WTC11 (cell line): ENCODE data around the gene HINT3. TPM values are rescaled to one million over a fixed set of nuclear protein-coding genes. Genes with fewer than 3 reads are reported as not detected.
"Not testable (repeated sequence)": the region's sequence is repeated elsewhere in the genome, so short reads cannot be mapped to it uniquely, and the experiment has no call there.

Experiments used
- ATAC-seq: fragments of 200-7000 bp; cut with Tn5 transposase; 2 replicates; pipeline ENCODE4 v1.10.0; 2021; ENCODE audit warnings: mild to moderate bottlenecking, moderate library complexity
- CTCF ChIA-PET: fragments of 300-600 bp; sonication (Branson Sonifier 250); formaldehyde crosslinking; loops from one replicate; lab custom pipeline; 2021; ENCODE audit warnings: antibody characterized with exemption; lab: Charles Lee
- POLR2A ChIA-PET: fragments of 350-600 bp; sonication (Branson Sonifier 250); formaldehyde crosslinking; loops from one replicate; lab custom pipeline; 2021; ENCODE audit warnings: antibody characterized with exemption; lab: Charles Lee
- DNase-seq: peaks from one replicate; pipeline ENCODE4 v3.0.0; 2021; ENCODE audit warnings: low spot score
- H3K27ac Mint-ChIP-seq: 2 replicates; pipeline ENCODE4 v1.8.0; 2021; ENCODE audit warnings: mixed read lengths
- H3K27me3 Mint-ChIP-seq: 2 replicates; pipeline ENCODE4 v1.8.0; 2021; ENCODE audit warnings: low read depth, mild to moderate bottlenecking, moderate library complexity, mixed read lengths
- H3K36me3 Mint-ChIP-seq: 2 replicates; pipeline ENCODE4 v1.8.0; 2021; ENCODE audit warnings: mixed read lengths
- H3K4me1 Mint-ChIP-seq: 2 replicates; pipeline ENCODE4 v1.8.0; 2022; ENCODE audit warnings: mixed read lengths
- H3K4me3 Mint-ChIP-seq: 2 replicates; pipeline ENCODE4 v1.8.0; 2021; ENCODE audit warnings: mild to moderate bottlenecking, moderate library complexity, mixed read lengths
- H3K9me3 Mint-ChIP-seq: 2 replicates; pipeline ENCODE4 v1.8.0; 2021; ENCODE audit warnings: mixed read lengths
- CREB1 ChIP-seq: sonication (generic); formaldehyde crosslinking; IDR thresholded peaks from 2 replicates; pipeline ENCODE4 v1.8.0; 2023; ENCODE audit warnings: mild to moderate bottlenecking, missing genetic modification reagents
- FOXP1 ChIP-seq: sonication (generic); formaldehyde crosslinking; IDR thresholded peaks from 2 replicates; pipeline ENCODE4 v1.8.0; 2022; ENCODE audit warnings: missing genetic modification reagents, mild to moderate bottlenecking, moderate library complexity, borderline replicate concordance
- JAZF1 ChIP-seq: fragments of 250-450 bp; sonication (Bioruptor Pico); IDR thresholded peaks from 2 replicates; pipeline ENCODE4 v1.9.0; 2021; ENCODE audit warnings: moderate library complexity, mild to moderate bottlenecking, inconsistent platforms
- NFE2L1 ChIP-seq: sonication (generic); formaldehyde crosslinking; IDR thresholded peaks from 2 replicates; pipeline ENCODE4 v1.8.1; 2023; ENCODE audit warnings: missing genetic modification reagents
- RORB ChIP-seq: fragments of 250-450 bp; sonication (Bioruptor Pico); IDR thresholded peaks from 2 replicates; pipeline ENCODE4 v1.9.0; 2021; ENCODE audit warnings: mild to moderate bottlenecking
- SMAD4 ChIP-seq: sonication (generic); formaldehyde crosslinking; IDR thresholded peaks from 2 replicates; pipeline ENCODE4 v1.8.0; 2022; ENCODE audit warnings: mild to moderate bottlenecking, missing genetic modification reagents
- TP53 ChIP-seq: sonication (generic); formaldehyde crosslinking; IDR thresholded peaks from 2 replicates; pipeline ENCODE4 v1.8.1; 2023; ENCODE audit warnings: mild to moderate bottlenecking, missing genetic modification reagents
- ZNF121 ChIP-seq: sonication (generic); formaldehyde crosslinking; IDR thresholded peaks from 2 replicates; pipeline ENCODE4 v1.8.0; 2023; ENCODE audit warnings: missing genetic modification reagents
- ZNF317 ChIP-seq: sonication (generic); formaldehyde crosslinking; IDR thresholded peaks from 2 replicates; pipeline ENCODE4 v1.8.1; 2023; ENCODE audit warnings: low read depth, mild to moderate bottlenecking, moderate library complexity, missing genetic modification reagents, borderline replicate concordance
- total RNA-seq: library from RNA; stranded (reverse); gene quantifications from 3 replicates; pipeline ENCODE4 v1.2.3, GENCODE V29; 2021
- TF ChIP-seq, protein P1 (sequence below): fragments of 250-450 bp; sonication (Bioruptor Pico); IDR thresholded peaks from 2 replicates; pipeline ENCODE4 v1.9.0; 2021; ENCODE audit warnings: mild to moderate bottlenecking
- TF ChIP-seq, protein P2 (sequence below): fragments of 250-450 bp; sonication (Bioruptor Pico); IDR thresholded peaks from 2 replicates; pipeline ENCODE4 v1.9.0; 2021; ENCODE audit warnings: mild to moderate bottlenecking
- TF ChIP-seq, protein P3 (sequence below): sonication (generic); formaldehyde crosslinking; IDR thresholded peaks from 2 replicates; pipeline ENCODE4 v1.8.1; 2023; ENCODE audit warnings: mild to moderate bottlenecking, missing genetic modification reagents
- TF ChIP-seq, protein P4 (sequence below): fragments of 250-450 bp; sonication (Bioruptor Pico); conservative IDR thresholded peaks from 2 replicates; pipeline ENCODE4 v1.9.0; 2021; ENCODE audit warnings: mild to moderate bottlenecking
- TF ChIP-seq, protein P5 (sequence below): sonication (generic); formaldehyde crosslinking; IDR thresholded peaks from 2 replicates; pipeline ENCODE4 v1.8.0; 2023; ENCODE audit warnings: mild to moderate bottlenecking, missing genetic modification reagents
- TF ChIP-seq, protein P6 (sequence below): fragments of 250-450 bp; sonication (Bioruptor Pico); IDR thresholded peaks from 2 replicates; pipeline ENCODE4 v1.9.0; 2021; ENCODE audit warnings: mild to moderate bottlenecking, borderline replicate concordance
- TF ChIP-seq, protein P7 (sequence below): sonication (generic); formaldehyde crosslinking; IDR thresholded peaks from 2 replicates; pipeline ENCODE4 v1.8.1; 2022; ENCODE audit warnings: missing genetic modification reagents, borderline replicate concordance

The HINT3 gene
- total RNA-seq, 1 experiment from 2014 or later, result 9.4 TPM

DNA sequence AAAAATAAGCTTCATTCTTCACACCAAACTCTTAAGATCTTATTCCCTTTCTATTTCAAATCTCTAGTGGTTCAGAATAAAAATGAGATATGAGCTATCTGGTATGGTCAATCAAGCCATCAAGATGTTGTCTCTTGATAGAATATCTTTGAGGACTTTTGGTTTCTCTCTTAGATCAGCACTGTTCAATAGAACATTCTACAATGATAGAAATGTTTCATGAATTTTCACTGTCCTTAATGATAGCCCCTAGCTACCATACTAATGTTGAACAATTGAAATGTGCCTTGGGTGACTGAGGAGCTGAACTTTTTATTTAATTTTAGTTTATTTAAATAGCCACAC, 24.1 kb upstream of the HINT3 start:
- TF ChIP-seq FOXP1, result no peak
- no peak for TF ChIP-seq ZNF121 (CRISPR knock-in tag)
- no peak for TF ChIP-seq CREB1 (CRISPR knock-in tag)
- no peak for TF ChIP-seq NFE2L1
- no peak for TF ChIP-seq RORB (CRISPR knock-in tag)
- no peak for TF ChIP-seq ZNF317
- TF ChIP-seq, all 79 proteins: peak for 0
- Mint-ChIP-seq H3K27ac (no peak overlapping the region), H3K4me1 (no peaks in the 10 kb centered on the region), H3K27me3 (peaks cover 4% of the 10 kb centered on the region), H3K36me3 (no peaks in the 10 kb centered on the region), H3K4me3 (no peak overlapping the region), H3K9me3 (peaks cover 4% of the 10 kb centered on the region; the same call in 1 of the 2 replicates)
- DNase-seq, result no peak
- ChIA-PET POLR2A (interaction anchor here (0.8 kb wide), 1 partner anchor 142 kb away, joined by 3 read pairs; the partner anchor contains the start of gene NCOA7), CTCF (interaction anchor here (0.7 to 1.6 kb wide), 4 partner anchors 24 to 43 kb away, joined by 3 to 5 read pairs (median 4); partner anchors contain the start of gene HINT3)
- no peak for ATAC-seq

DNA sequence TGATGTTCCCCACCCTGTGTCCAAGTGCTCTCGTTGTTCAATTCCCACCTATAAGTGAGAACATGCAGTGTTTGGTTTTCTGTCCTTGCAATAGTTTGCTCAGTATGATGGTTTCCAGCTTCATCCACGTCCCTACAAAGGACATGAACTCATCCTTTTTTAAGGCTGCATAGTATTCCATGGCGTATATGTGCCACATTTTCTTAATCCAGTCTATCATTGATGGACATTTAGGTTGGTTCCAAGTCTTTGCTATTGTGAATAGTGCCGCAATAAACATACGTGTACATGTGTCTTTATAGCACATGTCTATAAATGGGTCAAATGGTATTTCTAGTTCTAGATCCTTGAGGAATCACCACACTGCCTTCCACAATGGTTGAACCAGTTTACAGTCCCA, 21.1 kb upstream of the HINT3 start:
- H3K27ac Mint-ChIP-seq, H3K9me3 Mint-ChIP-seq, ATAC-seq, POLR2A ChIA-PET, H3K4me1 Mint-ChIP-seq, H3K36me3 Mint-ChIP-seq, DNase-seq, H3K27me3 Mint-ChIP-seq, H3K4me3 Mint-ChIP-seq: not testable (repeated sequence)
- CTCF ChIA-PET, result interaction anchor here (2.0 kb wide), 1 partner anchor 29 kb away, joined by 8 read pairs; no protein-coding TSS in a partner anchor

DNA sequence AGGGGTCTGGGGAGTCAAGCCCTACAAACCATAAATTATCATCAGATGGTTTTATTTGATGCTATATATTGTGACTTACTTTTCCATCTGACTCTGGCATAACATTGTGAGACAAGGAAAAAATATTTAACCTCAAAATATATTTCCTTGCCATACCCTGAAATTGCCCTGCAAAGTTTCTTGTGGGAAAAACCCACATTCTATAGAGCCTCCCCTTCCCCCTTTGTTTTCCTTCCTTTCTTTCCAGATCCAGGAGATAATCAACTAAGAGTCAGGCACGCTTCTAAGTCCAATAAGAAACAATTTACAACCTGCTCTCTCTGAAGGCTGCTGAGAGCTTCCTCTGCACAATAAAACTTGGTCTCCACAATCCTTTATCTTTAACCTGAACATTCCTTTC, 17.5 kb upstream of the HINT3 start:
- Mint-ChIP-seq H3K4me1 (no peaks in the 10 kb centered on the region), H3K27me3 (peaks cover 4% of the 10 kb centered on the region), H3K27ac (no peak overlapping the region), H3K9me3 (peaks cover 4% of the 10 kb centered on the region; the same call in 1 of the 2 replicates), H3K4me3 (no peak overlapping the region), H3K36me3 (no peaks in the 10 kb centered on the region)
- DNase-seq, result no peak
- ATAC-seq, result no peak
- CTCF ChIA-PET, result interaction anchor here (0.6 to 1.4 kb wide), 4 partner anchors 50 to 165 kb away, joined by 3 to 4 read pairs (median 3); no protein-coding TSS in a partner anchor
- POLR2A ChIA-PET, result no interaction called here
- TF ChIP-seq FOXP1 (no peak), JAZF1 (no peak), SMAD4 (no peak), TP53 (CRISPR knock-in tag) (no peak)
- TF ChIP-seq, protein P1, sequence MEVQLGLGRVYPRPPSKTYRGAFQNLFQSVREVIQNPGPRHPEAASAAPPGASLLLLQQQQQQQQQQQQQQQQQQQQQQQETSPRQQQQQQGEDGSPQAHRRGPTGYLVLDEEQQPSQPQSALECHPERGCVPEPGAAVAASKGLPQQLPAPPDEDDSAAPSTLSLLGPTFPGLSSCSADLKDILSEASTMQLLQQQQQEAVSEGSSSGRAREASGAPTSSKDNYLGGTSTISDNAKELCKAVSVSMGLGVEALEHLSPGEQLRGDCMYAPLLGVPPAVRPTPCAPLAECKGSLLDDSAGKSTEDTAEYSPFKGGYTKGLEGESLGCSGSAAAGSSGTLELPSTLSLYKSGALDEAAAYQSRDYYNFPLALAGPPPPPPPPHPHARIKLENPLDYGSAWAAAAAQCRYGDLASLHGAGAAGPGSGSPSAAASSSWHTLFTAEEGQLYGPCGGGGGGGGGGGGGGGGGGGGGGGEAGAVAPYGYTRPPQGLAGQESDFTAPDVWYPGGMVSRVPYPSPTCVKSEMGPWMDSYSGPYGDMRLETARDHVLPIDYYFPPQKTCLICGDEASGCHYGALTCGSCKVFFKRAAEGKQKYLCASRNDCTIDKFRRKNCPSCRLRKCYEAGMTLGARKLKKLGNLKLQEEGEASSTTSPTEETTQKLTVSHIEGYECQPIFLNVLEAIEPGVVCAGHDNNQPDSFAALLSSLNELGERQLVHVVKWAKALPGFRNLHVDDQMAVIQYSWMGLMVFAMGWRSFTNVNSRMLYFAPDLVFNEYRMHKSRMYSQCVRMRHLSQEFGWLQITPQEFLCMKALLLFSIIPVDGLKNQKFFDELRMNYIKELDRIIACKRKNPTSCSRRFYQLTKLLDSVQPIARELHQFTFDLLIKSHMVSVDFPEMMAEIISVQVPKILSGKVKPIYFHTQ (CRISPR knock-in tag), result no peak
- TF ChIP-seq, protein P2, sequence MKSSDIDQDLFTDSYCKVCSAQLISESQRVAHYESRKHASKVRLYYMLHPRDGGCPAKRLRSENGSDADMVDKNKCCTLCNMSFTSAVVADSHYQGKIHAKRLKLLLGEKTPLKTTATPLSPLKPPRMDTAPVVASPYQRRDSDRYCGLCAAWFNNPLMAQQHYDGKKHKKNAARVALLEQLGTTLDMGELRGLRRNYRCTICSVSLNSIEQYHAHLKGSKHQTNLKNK (CRISPR knock-in tag), result no peak
- TF ChIP-seq, protein P3, sequence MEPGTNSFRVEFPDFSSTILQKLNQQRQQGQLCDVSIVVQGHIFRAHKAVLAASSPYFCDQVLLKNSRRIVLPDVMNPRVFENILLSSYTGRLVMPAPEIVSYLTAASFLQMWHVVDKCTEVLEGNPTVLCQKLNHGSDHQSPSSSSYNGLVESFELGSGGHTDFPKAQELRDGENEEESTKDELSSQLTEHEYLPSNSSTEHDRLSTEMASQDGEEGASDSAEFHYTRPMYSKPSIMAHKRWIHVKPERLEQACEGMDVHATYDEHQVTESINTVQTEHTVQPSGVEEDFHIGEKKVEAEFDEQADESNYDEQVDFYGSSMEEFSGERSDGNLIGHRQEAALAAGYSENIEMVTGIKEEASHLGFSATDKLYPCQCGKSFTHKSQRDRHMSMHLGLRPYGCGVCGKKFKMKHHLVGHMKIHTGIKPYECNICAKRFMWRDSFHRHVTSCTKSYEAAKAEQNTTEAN (CRISPR knock-in tag), result no peak
- TF ChIP-seq, protein P4, sequence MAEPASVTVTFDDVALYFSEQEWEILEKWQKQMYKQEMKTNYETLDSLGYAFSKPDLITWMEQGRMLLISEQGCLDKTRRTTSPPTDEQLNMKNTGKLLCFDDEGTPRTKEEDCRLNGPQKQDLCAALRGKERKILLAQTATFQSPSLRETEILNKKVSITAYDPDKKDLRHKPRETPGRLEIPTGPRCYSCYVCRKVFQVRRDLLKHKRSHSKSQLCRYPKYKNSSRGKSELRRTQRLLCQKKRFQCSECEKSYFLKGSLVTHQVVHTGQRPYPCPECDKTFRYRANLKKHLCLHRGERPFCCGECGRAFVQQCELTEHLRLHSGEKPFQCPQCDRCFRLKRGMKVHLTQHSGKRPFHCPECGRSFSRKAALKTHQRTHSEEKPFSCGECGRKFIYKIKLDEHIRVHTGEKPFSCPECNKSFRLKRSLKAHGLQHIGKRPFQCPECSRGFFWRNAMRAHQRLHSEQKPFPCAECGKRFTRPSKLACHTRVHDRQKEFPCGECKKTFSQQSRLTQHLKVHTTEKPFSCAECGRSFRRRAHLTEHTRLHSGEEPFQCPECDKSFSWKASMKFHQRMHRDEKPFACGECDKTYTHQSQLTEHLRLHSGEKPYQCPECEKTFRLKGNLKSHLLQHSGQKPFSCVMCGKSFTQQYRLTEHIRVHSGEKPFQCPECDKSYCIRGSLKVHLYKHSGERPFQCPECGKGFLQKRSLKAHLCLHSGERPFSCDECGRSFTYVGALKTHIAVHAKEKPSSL, result no peak
- TF ChIP-seq, protein P5, sequence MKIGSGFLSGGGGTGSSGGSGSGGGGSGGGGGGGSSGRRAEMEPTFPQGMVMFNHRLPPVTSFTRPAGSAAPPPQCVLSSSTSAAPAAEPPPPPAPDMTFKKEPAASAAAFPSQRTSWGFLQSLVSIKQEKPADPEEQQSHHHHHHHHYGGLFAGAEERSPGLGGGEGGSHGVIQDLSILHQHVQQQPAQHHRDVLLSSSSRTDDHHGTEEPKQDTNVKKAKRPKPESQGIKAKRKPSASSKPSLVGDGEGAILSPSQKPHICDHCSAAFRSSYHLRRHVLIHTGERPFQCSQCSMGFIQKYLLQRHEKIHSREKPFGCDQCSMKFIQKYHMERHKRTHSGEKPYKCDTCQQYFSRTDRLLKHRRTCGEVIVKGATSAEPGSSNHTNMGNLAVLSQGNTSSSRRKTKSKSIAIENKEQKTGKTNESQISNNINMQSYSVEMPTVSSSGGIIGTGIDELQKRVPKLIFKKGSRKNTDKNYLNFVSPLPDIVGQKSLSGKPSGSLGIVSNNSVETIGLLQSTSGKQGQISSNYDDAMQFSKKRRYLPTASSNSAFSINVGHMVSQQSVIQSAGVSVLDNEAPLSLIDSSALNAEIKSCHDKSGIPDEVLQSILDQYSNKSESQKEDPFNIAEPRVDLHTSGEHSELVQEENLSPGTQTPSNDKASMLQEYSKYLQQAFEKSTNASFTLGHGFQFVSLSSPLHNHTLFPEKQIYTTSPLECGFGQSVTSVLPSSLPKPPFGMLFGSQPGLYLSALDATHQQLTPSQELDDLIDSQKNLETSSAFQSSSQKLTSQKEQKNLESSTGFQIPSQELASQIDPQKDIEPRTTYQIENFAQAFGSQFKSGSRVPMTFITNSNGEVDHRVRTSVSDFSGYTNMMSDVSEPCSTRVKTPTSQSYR (CRISPR knock-in tag), result no peak
- TF ChIP-seq, protein P6, sequence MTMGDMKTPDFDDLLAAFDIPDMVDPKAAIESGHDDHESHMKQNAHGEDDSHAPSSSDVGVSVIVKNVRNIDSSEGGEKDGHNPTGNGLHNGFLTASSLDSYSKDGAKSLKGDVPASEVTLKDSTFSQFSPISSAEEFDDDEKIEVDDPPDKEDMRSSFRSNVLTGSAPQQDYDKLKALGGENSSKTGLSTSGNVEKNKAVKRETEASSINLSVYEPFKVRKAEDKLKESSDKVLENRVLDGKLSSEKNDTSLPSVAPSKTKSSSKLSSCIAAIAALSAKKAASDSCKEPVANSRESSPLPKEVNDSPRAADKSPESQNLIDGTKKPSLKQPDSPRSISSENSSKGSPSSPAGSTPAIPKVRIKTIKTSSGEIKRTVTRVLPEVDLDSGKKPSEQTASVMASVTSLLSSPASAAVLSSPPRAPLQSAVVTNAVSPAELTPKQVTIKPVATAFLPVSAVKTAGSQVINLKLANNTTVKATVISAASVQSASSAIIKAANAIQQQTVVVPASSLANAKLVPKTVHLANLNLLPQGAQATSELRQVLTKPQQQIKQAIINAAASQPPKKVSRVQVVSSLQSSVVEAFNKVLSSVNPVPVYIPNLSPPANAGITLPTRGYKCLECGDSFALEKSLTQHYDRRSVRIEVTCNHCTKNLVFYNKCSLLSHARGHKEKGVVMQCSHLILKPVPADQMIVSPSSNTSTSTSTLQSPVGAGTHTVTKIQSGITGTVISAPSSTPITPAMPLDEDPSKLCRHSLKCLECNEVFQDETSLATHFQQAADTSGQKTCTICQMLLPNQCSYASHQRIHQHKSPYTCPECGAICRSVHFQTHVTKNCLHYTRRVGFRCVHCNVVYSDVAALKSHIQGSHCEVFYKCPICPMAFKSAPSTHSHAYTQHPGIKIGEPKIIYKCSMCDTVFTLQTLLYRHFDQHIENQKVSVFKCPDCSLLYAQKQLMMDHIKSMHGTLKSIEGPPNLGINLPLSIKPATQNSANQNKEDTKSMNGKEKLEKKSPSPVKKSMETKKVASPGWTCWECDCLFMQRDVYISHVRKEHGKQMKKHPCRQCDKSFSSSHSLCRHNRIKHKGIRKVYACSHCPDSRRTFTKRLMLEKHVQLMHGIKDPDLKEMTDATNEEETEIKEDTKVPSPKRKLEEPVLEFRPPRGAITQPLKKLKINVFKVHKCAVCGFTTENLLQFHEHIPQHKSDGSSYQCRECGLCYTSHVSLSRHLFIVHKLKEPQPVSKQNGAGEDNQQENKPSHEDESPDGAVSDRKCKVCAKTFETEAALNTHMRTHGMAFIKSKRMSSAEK (CRISPR knock-in tag), result no peak
- TF ChIP-seq, protein P7, sequence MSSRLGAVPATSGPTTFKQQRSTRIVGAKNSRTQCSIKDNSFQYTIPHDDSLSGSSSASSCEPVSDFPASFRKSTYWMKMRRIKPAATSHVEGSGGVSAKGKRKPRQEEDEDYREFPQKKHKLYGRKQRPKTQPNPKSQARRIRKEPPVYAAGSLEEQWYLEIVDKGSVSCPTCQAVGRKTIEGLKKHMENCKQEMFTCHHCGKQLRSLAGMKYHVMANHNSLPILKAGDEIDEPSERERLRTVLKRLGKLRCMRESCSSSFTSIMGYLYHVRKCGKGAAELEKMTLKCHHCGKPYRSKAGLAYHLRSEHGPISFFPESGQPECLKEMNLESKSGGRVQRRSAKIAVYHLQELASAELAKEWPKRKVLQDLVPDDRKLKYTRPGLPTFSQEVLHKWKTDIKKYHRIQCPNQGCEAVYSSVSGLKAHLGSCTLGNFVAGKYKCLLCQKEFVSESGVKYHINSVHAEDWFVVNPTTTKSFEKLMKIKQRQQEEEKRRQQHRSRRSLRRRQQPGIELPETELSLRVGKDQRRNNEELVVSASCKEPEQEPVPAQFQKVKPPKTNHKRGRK (CRISPR knock-in tag), result no peak
